Vagina (tissue), 2 donors: Measurements from ENCODE around the gene SLC35E4. TPM values are rescaled to one million over a fixed set of nuclear protein-coding genes. Genes with fewer than 3 reads are reported as not detected.

Experiments used
- DNase-seq, 2 donors: peaks; one replicate each; pipeline ENCODE4 v3.0.0-alpha.2; 2017; ENCODE audit errors: extremely low spot score in 2 of 2
- H3K27ac ChIP-seq: fragments of 200-600 bp; sonication (generic); one replicate; pipeline ENCODE4 v1.5.1; 2019
- H3K27me3 ChIP-seq: fragments of 200-600 bp; sonication (generic); one replicate; pipeline ENCODE4 v1.5.1; 2019
- H3K36me3 ChIP-seq, 2 donors: fragments of 200-600 bp; sonication (generic); one replicate each; pipeline ENCODE4 v1.5.1; 2017 to 2019
- H3K4me1 ChIP-seq: fragments of 200-600 bp; sonication (generic); one replicate; pipeline ENCODE4 v1.5.1; 2019
- H3K4me3 ChIP-seq, 2 donors: fragments of 200-600 bp; sonication (generic); 1 replicate in 1 of 2; 2 replicates in 1 of 2; pipeline ENCODE4 v1.5.1; 2016 to 2019
- H3K9me3 ChIP-seq: fragments of 200-600 bp; sonication (generic); one replicate; pipeline ENCODE4 v1.5.1; 2019
- CTCF ChIP-seq, 3 experiments: fragments of 450-650 bp in 2 of 3; fragments of 200-600 bp in 1 of 3; sonication (generic) in 1 of 3; IDR thresholded peaks; one replicate each; pipeline ENCODE4 v1.5.1; 2017 to 2019; ENCODE audit warnings: antibody characterized with exemption in 3 of 3, mild to moderate bottlenecking in 2 of 3, moderate library complexity in 2 of 3
- POLR2A ChIP-seq, 2 donors: fragments of 450-650 bp; IDR thresholded peaks; one replicate each; pipeline ENCODE4 v1.6.1; 2017; ENCODE audit warnings: antibody characterized with exemption in 2 of 2, mild to moderate bottlenecking in 2 of 2, moderate library complexity in 2 of 2
- POLR2AphosphoS5 ChIP-seq, 2 donors: sonication (generic); formaldehyde crosslinking; IDR thresholded peaks; one replicate each; pipeline ENCODE4 v1.9.0; 2017; ENCODE audit warnings: antibody characterized with exemption in 2 of 2, mild to moderate bottlenecking in 2 of 2, low read depth in 1 of 2; ENCODE audit not compliant: insufficient read depth in 1 of 2
- intact Hi-C: fragments of 100-400 bp; cut with DNase I; formaldehyde crosslinking; loops from one replicate; pipeline ENCODE4 v1.15.1; 2023
- total RNA-seq: library from RNA; depleted of rRNA; stranded (reverse); fragments of >200 nt; gene quantifications from one replicate; pipeline ENCODE4 v1.2.3, GENCODE V29; 2016

Gene SLC35E4
- total RNA-seq, 1 donor from 2014 or later, result 6.4 TPM

DNA sequence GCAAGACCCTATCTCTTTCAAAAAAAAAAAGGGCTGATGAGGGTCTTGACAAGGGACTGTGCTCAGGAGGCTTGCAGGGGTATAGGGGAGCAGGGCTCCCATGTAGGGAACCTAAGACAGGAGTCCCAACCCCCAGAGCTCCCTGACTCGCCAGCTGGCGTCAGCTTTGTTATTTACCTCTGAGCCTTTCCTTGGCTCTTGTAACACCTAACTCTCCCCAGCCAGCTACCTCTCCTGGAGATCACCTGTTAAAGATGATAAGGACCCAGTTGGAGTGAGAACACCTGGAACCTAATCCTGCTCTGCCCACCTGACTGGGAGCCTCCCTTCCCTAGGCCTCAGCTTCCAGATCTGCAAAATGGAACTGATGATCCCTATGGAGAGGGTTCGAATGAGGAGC lies 13.2 kb downstream of the SLC35E4 start:
- intact Hi-C loops, result no loop called here
- no peaks in the 10 kb centered on the region for H3K27me3 ChIP-seq
- H3K4me1 ChIP-seq, result no peaks in the 10 kb centered on the region
- no peak for DNase-seq
- H3K36me3 ChIP-seq, result no peaks in the 10 kb centered on the region
- no peak overlapping the region for H3K27ac ChIP-seq
- H3K4me3 ChIP-seq, result no peak overlapping the region
- H3K9me3 ChIP-seq, result no peaks in the 10 kb centered on the region
- TF ChIP-seq POLR2A (IDR thresholded peaks at IDR 0.05) (no peak), CTCF (IDR thresholded peaks at IDR 0.05) (no peak), POLR2AphosphoS5 (IDR thresholded peaks at IDR 0.05; ENCODE audit: insufficient read depth in 1 of 2, low read depth in 1 of 2) (no peak)

DNA sequence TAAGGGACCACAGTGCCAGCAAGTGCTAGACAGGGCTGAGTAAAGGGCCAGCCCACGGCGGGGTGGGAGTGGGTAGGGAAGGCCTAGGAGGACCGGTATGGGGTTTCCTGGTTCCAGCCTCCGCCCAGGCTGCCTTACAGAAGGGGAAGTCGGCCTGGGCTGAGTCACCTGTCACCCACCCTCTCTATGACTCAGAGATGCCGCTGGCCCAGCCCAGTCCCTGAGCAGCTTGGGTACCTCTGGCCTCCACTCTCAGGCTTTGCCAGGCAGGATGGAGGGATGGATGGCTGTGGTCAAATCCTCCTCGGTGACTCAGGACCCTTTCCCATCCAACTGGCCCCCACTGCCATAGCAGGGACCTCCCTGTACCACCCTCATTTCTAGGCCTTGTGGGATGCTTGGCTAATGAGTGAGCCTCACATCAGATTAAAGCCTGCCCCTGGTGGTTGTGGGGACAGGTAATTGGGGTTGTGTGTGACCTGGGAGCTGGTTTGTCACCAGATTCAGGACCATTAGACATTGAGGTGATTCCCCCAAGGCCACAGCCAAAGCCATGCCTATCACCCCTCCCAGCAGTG lies 13.9 kb downstream of the SLC35E4 start:
- no peak overlapping the region for H3K27ac ChIP-seq
- no peaks in the 10 kb centered on the region for H3K9me3 ChIP-seq
- intact Hi-C loops, result no loop called here
- H3K4me1 ChIP-seq, result no peaks in the 10 kb centered on the region
- no peak for DNase-seq
- H3K27me3 ChIP-seq, result no peaks in the 10 kb centered on the region
- no peak overlapping the region for H3K4me3 ChIP-seq
- TF ChIP-seq POLR2A (IDR thresholded peaks at IDR 0.05) (no peak), POLR2AphosphoS5 (IDR thresholded peaks at IDR 0.05; ENCODE audit: insufficient read depth in 1 of 2, low read depth in 1 of 2) (no peak), CTCF (IDR thresholded peaks at IDR 0.05) (no peak)
- peaks cover 0 to 5% of the 10 kb centered on the region in 2 donors for H3K36me3 ChIP-seq

DNA sequence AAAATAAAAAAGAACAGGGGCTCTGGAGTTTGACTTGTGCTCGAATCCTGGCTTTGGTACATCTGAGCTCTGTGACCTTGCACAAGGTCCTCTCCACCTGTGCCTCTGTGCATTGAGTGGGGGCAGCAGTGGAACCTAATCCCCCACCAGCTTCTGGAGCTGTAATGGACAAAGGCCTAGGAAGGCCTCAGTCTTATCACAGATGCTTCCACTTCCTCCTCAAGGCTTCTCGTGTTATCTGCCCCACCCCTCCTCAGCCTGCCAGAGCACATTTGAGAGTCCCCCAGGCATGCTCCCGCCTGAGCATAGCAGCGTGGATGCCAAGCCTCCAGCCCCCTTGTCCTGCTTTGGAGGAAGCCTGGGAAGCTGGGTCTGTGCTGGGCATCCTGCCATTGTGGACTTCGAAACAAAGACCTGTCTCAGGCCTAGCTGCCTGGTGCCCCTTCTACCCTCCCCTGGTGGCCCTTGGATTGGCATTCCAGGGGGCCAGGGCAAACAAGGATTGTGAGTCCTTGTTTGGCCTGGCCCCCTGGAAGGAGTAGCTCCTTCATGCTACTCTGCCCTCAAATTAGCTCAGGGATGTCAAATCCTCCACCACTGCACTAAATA lies 15.0 kb downstream of the SLC35E4 start:
- no peaks in the 10 kb centered on the region for H3K27me3 ChIP-seq
- no peak for TF ChIP-seq POLR2A (IDR thresholded peaks at IDR 0.05)
- TF ChIP-seq CTCF (IDR thresholded peaks at IDR 0.05), result no peak
- no peak for TF ChIP-seq POLR2AphosphoS5 (IDR thresholded peaks at IDR 0.05; ENCODE audit: insufficient read depth in 1 of 2, low read depth in 1 of 2)
- no peaks in the 10 kb centered on the region for H3K9me3 ChIP-seq
- H3K4me1 ChIP-seq, result no peaks in the 10 kb centered on the region
- peaks cover 0 to 5% of the 10 kb centered on the region in 2 donors for H3K36me3 ChIP-seq
- H3K27ac ChIP-seq, result no peak overlapping the region
- intact Hi-C loops, result no loop called here
- H3K4me3 ChIP-seq, result no peak overlapping the region
- no peak for DNase-seq

- TF ChIP-seq POLR2A (IDR thresholded peaks at IDR 0.05) (no peak), POLR2AphosphoS5 (IDR thresholded peaks at IDR 0.05; ENCODE audit: insufficient read depth in 1 of 2, low read depth in 1 of 2) (no peak), CTCF (IDR thresholded peaks at IDR 0.05) (no peak)
Observed at GRCh38 chr22:30652852-30653251, 17.3 kb downstream of the SLC35E4 start.

DNA sequence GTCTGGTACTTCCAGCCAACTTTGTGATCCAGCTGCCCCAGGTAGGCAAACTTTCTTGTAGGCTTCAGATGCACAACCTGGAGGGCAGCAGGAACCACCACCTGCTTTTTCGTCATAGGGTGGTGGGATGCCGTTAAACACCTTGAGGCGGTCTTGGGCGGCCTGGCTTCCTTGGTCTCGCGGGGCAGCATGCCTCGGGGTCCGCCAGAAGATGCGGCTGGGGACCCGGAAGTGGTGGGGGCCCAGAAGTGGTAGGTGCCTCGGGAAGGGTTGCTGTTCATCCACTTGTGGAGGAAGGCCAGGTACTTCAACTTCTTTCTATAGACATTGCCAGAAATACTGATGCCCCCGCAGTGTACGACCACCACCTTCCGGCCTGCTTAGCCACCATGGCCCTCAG lies 18.8 kb downstream of the SLC35E4 start:
- no peaks in the 10 kb centered on the region for H3K4me1 ChIP-seq
- TF ChIP-seq POLR2AphosphoS5 (IDR thresholded peaks at IDR 0.05; ENCODE audit: insufficient read depth in 1 of 2, low read depth in 1 of 2) (no peak), POLR2A (IDR thresholded peaks at IDR 0.05) (no peak), CTCF (IDR thresholded peaks at IDR 0.05) (no peak)
- intact Hi-C loops, result no loop called here
- no peak overlapping the region for H3K4me3 ChIP-seq
- peaks cover 0 to 5% of the 10 kb centered on the region in 2 donors for H3K36me3 ChIP-seq
- no peaks in the 10 kb centered on the region for H3K9me3 ChIP-seq
- no peak for DNase-seq
- no peak overlapping the region for H3K27ac ChIP-seq
- no peaks in the 10 kb centered on the region for H3K27me3 ChIP-seq

More at GRCh38 chr22:30652852-30653251, 17.3 kb downstream of the SLC35E4 start:
- Histone ChIP-seq H3K4me3 (no peak overlapping the region), H3K27me3 (no peaks in the 10 kb centered on the region), H3K27ac (no peak overlapping the region), H3K36me3 (peaks cover 0 to 5% of the 10 kb centered on the region in 2 donors), H3K4me1 (no peaks in the 10 kb centered on the region), H3K9me3 (no peaks in the 10 kb centered on the region)
- DNase-seq, result no peak
- intact Hi-C loops, result no loop called here
